ENCODE results near the gene VASN.

Gene VASN

GRCh38 chr16:4373356-4373908, 1.8 kb downstream of the VASN start:
- no peak for DNase-seq

GRCh38 chr16:4373909-4374742, 2.5 kb downstream of the VASN start:
- DNase-seq, result no peak

GRCh38 chr16:4375717-4376116, 4.1 kb downstream of the VASN start:
- DNase-seq, result no peak

- DNase-seq, result no peak
These were observed 4.7 kb downstream of the VASN start for GRCh38 chr16:4376126-4376892.

- no peak for DNase-seq
These were observed 5.4 kb downstream of the VASN start for GRCh38 chr16:4376893-4377572.

GRCh38 chr16:4377573-4378154, 6.0 kb downstream of the VASN start:
- no peak for DNase-seq

GRCh38 chr16:4378161-4378666, 6.6 kb downstream of the VASN start:
- DNase-seq, result no peak

GRCh38 chr16:4378999-4379690, 7.5 kb downstream of the VASN start:
- no peak for DNase-seq

- no peak for DNase-seq
These were observed 8.7 kb downstream of the VASN start for GRCh38 chr16:4380119-4381063.

GRCh38 chr16:4381072-4381934, 9.7 kb downstream of the VASN start:
- DNase-seq, result no peak

- no peak for DNase-seq
These were observed 10.5 kb downstream of the VASN start for GRCh38 chr16:4381935-4382794.

- no peak for DNase-seq
These were observed 11.2 kb downstream of the VASN start for GRCh38 chr16:4382795-4383357.

GRCh38 chr16:4383591-4384444, 12.2 kb downstream of the VASN start:
- DNase-seq, result no peak

GRCh38 chr16:4384509-4384942, 12.9 kb downstream of the VASN start:
- DNase-seq, result no peak

GRCh38 chr16:4385066-4385788, 13.6 kb downstream of the VASN start:
- no peak for DNase-seq

- no peak for DNase-seq
These were observed 14.3 kb downstream of the VASN start for GRCh38 chr16:4385789-4386450.

All from DMS79 treated with DMSO at 0.1 percent for 48 hours (cell line).